Measurements from ENCODE around the gene PPP1R15B.

PPP1R15B gene

GRCh38 chr1:204361781-204362180 is 49.8 kb downstream of the PPP1R15B start:
- DNase-seq, result no peak

- no peak for DNase-seq
Observed at GRCh38 chr1:204361341-204361771, 50.3 kb downstream of the PPP1R15B start.

- no peak for DNase-seq
Observed at GRCh38 chr1:204360314-204360713, 51.3 kb downstream of the PPP1R15B start.

- DNase-seq, result no peak
Observed at GRCh38 chr1:204359474-204360255, 52.0 kb downstream of the PPP1R15B start, which contains the start of gene PLEKHA6. TSS of gene PLEKHA6 (minus strand) at chr1:204359929. CDS start at chr1:204273727, 86,202 bp downstream.

GRCh38 chr1:204359131-204359473 is 52.5 kb downstream of the PPP1R15B start:
- no peak for DNase-seq

- DNase-seq, result no peak
Observed at GRCh38 chr1:204358605-204359004, 53.0 kb downstream of the PPP1R15B start.

- no peak for DNase-seq
Observed at GRCh38 chr1:204357551-204358490, 53.8 kb downstream of the PPP1R15B start.

GRCh38 chr1:204356997-204357396 is 54.6 kb downstream of the PPP1R15B start:
- DNase-seq, result no peak

GRCh38 chr1:204355913-204356312 is 55.7 kb downstream of the PPP1R15B start:
- DNase-seq, result no peak

- no peak for DNase-seq
Observed at GRCh38 chr1:204354579-204354978, 57.0 kb downstream of the PPP1R15B start.

Measured in AML-193 (cell line).